ENCODE results near the gene OPA3.

OPA3 gene

GRCh38 chr19:45478454-45479238 lies 106.0 kb downstream of the OPA3 start:
- peak; percentile 72 for DNase-seq (ENCODE audit: low read depth)

GRCh38 chr19:45477713-45478453 lies 106.7 kb downstream of the OPA3 start:
- DNase-seq (ENCODE audit: low read depth) = no peak
